SK-N-SH (cell line): ENCODE data around the gene ZIC1. TPM values are rescaled to one million over a fixed set of nuclear protein-coding genes. Genes with fewer than 3 reads are reported as not detected.

Source experiments
- CTCF ChIA-PET: fragments of 300-600, 350-600 bp; formaldehyde crosslinking; extraction: SDS; loops from one replicate; lab custom pipeline; 2021; lab: Yijun Ruan, JAX
- POLR2A ChIA-PET: fragments of 350-600 bp; sonication (Branson Sonifier 250); formaldehyde crosslinking; extraction: SDS; loops from one replicate; lab custom pipeline; 2020; ENCODE audit warnings: antibody characterized with exemption, inconsistent platforms; lab: Yijun Ruan, JAX
- DNase-seq: peaks from one replicate; pipeline ENCODE4 v3.0.0; 2012
- H2AFZ ChIP-seq: fragments of 200-600 bp; sonication (generic); 2 replicates; pipeline ENCODE4 v1.8.1; 2016; ENCODE audit warnings: antibody characterized with exemption, mild to moderate bottlenecking, low read depth
- H3F3A ChIP-seq: fragments of 200-600 bp; sonication (generic); replicated peaks from 2 replicates; pipeline ENCODE3; 2016; ENCODE audit warnings: antibody characterized with exemption, mild to moderate bottlenecking; ENCODE audit not compliant: insufficient read depth
- H3K27ac ChIP-seq, 2 experiments: fragments of 200-500 bp in 1 of 2; fragments of 200-600 bp in 1 of 2; sonication (Bioruptor generic) in 1 of 2; sonication (generic), shearing (Covaris generic) in 1 of 2; 2 replicates each; pipeline versions ENCODE4 v1.5.1 to v1.6.1; 2014 to 2016; ENCODE audit warnings: low read depth in 2 of 2, inconsistent platforms in 1 of 2, low read length in 1 of 2, mild to moderate bottlenecking in 1 of 2, mixed read lengths in 1 of 2
- H3K27me3 ChIP-seq: fragments of 200-600 bp; sonication (generic), shearing (Covaris generic); 2 replicates; pipeline ENCODE4 v1.6.1; 2016; ENCODE audit warnings: mixed run types; ENCODE audit not compliant: insufficient read depth
- H3K36me3 ChIP-seq, 2 experiments: fragments of 200-500 bp in 1 of 2; fragments of 200-600 bp in 1 of 2; sonication (Bioruptor generic) in 1 of 2; sonication (generic) in 1 of 2; replicated peaks in 1 of 2; 2 replicates each; pipeline versions ENCODE3 to v1.5.1; 2014 to 2016; ENCODE audit warnings: low read length in 1 of 2, mild to moderate bottlenecking in 1 of 2; ENCODE audit not compliant: insufficient read depth in 2 of 2, control insufficient read depth in 1 of 2
- H3K4me1 ChIP-seq, 2 experiments: fragments of 200-500 bp in 1 of 2; fragments of 200-600 bp in 1 of 2; sonication (Bioruptor generic) in 1 of 2; sonication (generic), shearing (Covaris generic) in 1 of 2; 2 replicates each; pipeline versions ENCODE4 v1.5.1 to v1.6.1; 2014 to 2016; ENCODE audit warnings: low read depth in 1 of 2, low read length in 1 of 2, mixed run types in 1 of 2; ENCODE audit not compliant: insufficient read depth in 2 of 2, control insufficient read depth in 1 of 2
- H3K4me2 ChIP-seq: fragments of 200-600 bp; sonication (generic), shearing (Covaris generic); 2 replicates; pipeline ENCODE4 v1.6.1; 2017; ENCODE audit warnings: mixed run types
- H3K4me3 ChIP-seq, 2 experiments: fragments of 200-500 bp in 1 of 2; fragments of 200-600 bp in 1 of 2; sonication (Bioruptor generic) in 1 of 2; sonication (generic), shearing (Covaris generic) in 1 of 2; 2 replicates each; pipeline versions ENCODE4 v1.5.1 to v1.8.1; 2014 to 2016; ENCODE audit warnings: low read depth in 2 of 2, inconsistent platforms in 1 of 2, low read length in 1 of 2, mild to moderate bottlenecking in 1 of 2, mixed read lengths in 1 of 2, moderate library complexity in 1 of 2
- H3K79me2 ChIP-seq: fragments of 200-600 bp; sonication (generic); 2 replicates; pipeline ENCODE4 v1.8.1; 2017; ENCODE audit warnings: mild to moderate bottlenecking; ENCODE audit not compliant: insufficient read depth
- H3K9ac ChIP-seq: fragments of 200-600 bp; sonication (generic); 2 replicates; pipeline ENCODE4 v1.6.1; 2017; ENCODE audit warnings: mixed run types
- H3K9me2 ChIP-seq: fragments of 200-600 bp; sonication (generic); 2 replicates; pipeline ENCODE4 v1.6.1; 2017; ENCODE audit warnings: mixed run types
- H3K9me3 ChIP-seq: fragments of 200-600 bp; sonication (generic); 2 replicates; pipeline ENCODE4 v1.6.1; 2017; ENCODE audit warnings: mixed run types, mild to moderate bottlenecking, moderate library complexity
- H4K20me1 ChIP-seq: fragments of 200-600 bp; sonication (generic); 2 replicates; pipeline ENCODE4 v1.6.1; 2017; ENCODE audit warnings: mild to moderate bottlenecking, mixed run types; ENCODE audit not compliant: insufficient read depth
- ELF1 ChIP-seq: IDR thresholded peaks from 2 replicates; pipeline ENCODE4 v1.4.0; 2012
- FOSL2 ChIP-seq: IDR thresholded peaks from 2 replicates; pipeline ENCODE4 v1.4.0; 2012; ENCODE audit warnings: low read depth, mild to moderate bottlenecking, moderate library complexity, borderline replicate concordance
- FOXJ3 ChIP-seq: sonication (generic); formaldehyde crosslinking; IDR thresholded peaks from 2 replicates; pipeline ENCODE4 v1.5.1; 2020; ENCODE audit warnings: mild to moderate bottlenecking, missing genetic modification reagents
- FOXM1 ChIP-seq: IDR thresholded peaks from 2 replicates; pipeline ENCODE4 v1.4.0; 2012; ENCODE audit warnings: low read depth, mild to moderate bottlenecking
- GATA2 ChIP-seq: sonication (generic); formaldehyde crosslinking; IDR thresholded peaks from 2 replicates; pipeline ENCODE4 v1.5.0; 2020; ENCODE audit warnings: mild to moderate bottlenecking, missing genetic modification reagents
- JUND ChIP-seq: IDR thresholded peaks from 2 replicates; pipeline ENCODE4 v1.4.0; 2012
- MEF2A ChIP-seq: IDR thresholded peaks from 2 replicates; pipeline ENCODE4 v1.4.0; 2012; ENCODE audit warnings: low read depth, borderline replicate concordance
- NFIC ChIP-seq: IDR thresholded peaks from 2 replicates; pipeline ENCODE4 v1.4.0; 2012; ENCODE audit warnings: borderline replicate concordance
- POLR2AphosphoS5 ChIP-seq: IDR thresholded peaks from 2 replicates; pipeline ENCODE4 v1.6.1; 2012; ENCODE audit warnings: low read depth, low read length
- RAD21 ChIP-seq: IDR thresholded peaks from 2 replicates; pipeline ENCODE4 v1.6.1; 2012; ENCODE audit warnings: mild to moderate bottlenecking, low read length
- RFX5 ChIP-seq: IDR thresholded peaks from 2 replicates; pipeline ENCODE4 v1.6.1; 2012; ENCODE audit warnings: mild to moderate bottlenecking, improper control_type of control experiment, low read length
- SIN3A ChIP-seq: IDR thresholded peaks from 2 replicates; pipeline ENCODE4 v1.6.1; 2012; ENCODE audit warnings: low read depth, mild to moderate bottlenecking, low read length, moderate library complexity, borderline replicate concordance
- SMC3 ChIP-seq: IDR thresholded peaks from 2 replicates; pipeline ENCODE4 v1.6.1; 2012; ENCODE audit warnings: low read depth, low read length, improper control_type of control experiment
- TAF1 ChIP-seq: IDR thresholded peaks from 2 replicates; pipeline ENCODE4 v1.6.1; 2012; ENCODE audit warnings: low read depth, mild to moderate bottlenecking, low read length, moderate library complexity, borderline replicate concordance
- TCF12 ChIP-seq: IDR thresholded peaks from 2 replicates; pipeline ENCODE4 v1.4.0; 2012
- TEAD4 ChIP-seq: IDR thresholded peaks from 2 replicates; pipeline ENCODE4 v1.4.0; 2012; ENCODE audit warnings: mild to moderate bottlenecking, borderline replicate concordance; ENCODE audit not compliant: insufficient read depth
- WGBS: methylation state at CpG from one replicate; pipeline ENCODE4 v1.1.6; 2017; ENCODE audit warnings: low lambda C conversion rate; 5-methylcytosine and 5-hydroxymethylcytosine counted together
- polyA plus RNA-seq, 3 experiments: library from polyadenylated mRNA; depleted of rRNA; stranded (reverse); fragments of >200 nt; gene quantifications; 2 replicates each; pipeline ENCODE4 v1.2.3, GENCODE V29; 2012
- TF ChIP-seq, protein P1 (sequence below): IDR thresholded peaks from 2 replicates; pipeline ENCODE4 v1.6.1; 2012; ENCODE audit warnings: mild to moderate bottlenecking, low read depth, low read length, moderate library complexity
- TF ChIP-seq, protein P2 (sequence below): fragments of 150-350 bp; IDR thresholded peaks from 2 replicates; pipeline ENCODE4 v1.6.1; 2016; ENCODE audit warnings: mild to moderate bottlenecking, low read depth, low read length
- TF ChIP-seq, protein P3 (sequence below): IDR thresholded peaks from 2 replicates; pipeline ENCODE4; 2012
- TF ChIP-seq, protein P4 (sequence below): IDR thresholded peaks from 2 replicates; pipeline ENCODE4 v1.4.0; 2012; ENCODE audit warnings: low read depth, borderline replicate concordance

The ZIC1 gene
- polyA plus RNA-seq, 1 of the 3 experiments (the other 2 are of a cell fraction): 16.7 TPM

DNA sequence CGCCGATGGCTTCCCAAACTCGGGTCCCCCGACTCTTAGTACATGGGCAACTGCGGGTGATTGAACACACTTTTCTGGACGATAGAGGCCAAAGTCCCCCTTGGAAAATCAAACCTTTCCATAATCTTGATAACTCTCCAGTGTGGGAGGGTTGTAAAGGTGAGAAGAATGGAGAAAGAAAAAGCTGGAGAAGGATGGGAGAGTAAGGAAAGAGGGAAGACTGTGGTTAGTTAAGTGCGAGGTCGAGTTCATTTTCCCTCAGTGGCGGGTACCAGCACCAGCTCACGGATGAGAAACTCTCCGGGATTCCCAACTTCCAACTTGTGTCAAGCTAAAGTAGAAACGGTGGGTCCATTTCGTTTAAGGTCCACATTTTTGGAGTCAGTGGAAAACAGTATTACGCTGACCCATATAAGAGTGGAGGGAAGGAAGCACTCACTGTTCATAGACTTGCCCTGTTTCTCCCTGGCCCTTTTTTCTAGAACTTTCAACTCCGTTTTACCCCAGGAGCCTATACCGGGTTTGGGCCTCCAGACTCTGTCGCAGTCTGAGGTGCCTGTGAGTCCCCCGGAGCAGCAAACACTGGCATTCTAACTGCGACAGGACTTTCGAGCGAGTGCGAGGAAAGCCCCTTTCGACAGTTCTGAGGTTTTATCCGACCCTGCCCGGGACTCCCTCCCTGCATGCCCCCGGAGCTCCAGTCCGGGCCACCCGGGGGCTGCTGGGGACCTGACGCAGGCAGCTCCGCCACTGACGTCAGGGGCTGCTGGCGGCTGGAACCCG, 14.8 kb downstream of the ZIC1 start:
- Histone ChIP-seq H3F3A (no peaks in the 10 kb centered on the region), H3K36me3 (no peaks in the 10 kb centered on the region), H3K4me1 (no peaks in the 10 kb centered on the region; a peak in 1 of 4 replicates), H2AFZ (no peak overlapping the region), H3K9ac (no peak overlapping the region), H3K4me2 (no peak overlapping the region), H3K27ac (no peak overlapping the region), H3K27me3 (peaks cover 58% of the 10 kb centered on the region), H3K9me3 (no peaks in the 10 kb centered on the region), H4K20me1 (no peaks in the 10 kb centered on the region), H3K79me2 (no peaks in the 10 kb centered on the region), H3K4me3 (no peak overlapping the region), H3K9me2 (no peaks in the 10 kb centered on the region)
- no peak for DNase-seq
- 40% methylated on average over 30 of the region's 33 CpGs for WGBS
- ChIA-PET CTCF (no interaction called here), POLR2A (no interaction called here)
- TF ChIP-seq, protein P1, sequence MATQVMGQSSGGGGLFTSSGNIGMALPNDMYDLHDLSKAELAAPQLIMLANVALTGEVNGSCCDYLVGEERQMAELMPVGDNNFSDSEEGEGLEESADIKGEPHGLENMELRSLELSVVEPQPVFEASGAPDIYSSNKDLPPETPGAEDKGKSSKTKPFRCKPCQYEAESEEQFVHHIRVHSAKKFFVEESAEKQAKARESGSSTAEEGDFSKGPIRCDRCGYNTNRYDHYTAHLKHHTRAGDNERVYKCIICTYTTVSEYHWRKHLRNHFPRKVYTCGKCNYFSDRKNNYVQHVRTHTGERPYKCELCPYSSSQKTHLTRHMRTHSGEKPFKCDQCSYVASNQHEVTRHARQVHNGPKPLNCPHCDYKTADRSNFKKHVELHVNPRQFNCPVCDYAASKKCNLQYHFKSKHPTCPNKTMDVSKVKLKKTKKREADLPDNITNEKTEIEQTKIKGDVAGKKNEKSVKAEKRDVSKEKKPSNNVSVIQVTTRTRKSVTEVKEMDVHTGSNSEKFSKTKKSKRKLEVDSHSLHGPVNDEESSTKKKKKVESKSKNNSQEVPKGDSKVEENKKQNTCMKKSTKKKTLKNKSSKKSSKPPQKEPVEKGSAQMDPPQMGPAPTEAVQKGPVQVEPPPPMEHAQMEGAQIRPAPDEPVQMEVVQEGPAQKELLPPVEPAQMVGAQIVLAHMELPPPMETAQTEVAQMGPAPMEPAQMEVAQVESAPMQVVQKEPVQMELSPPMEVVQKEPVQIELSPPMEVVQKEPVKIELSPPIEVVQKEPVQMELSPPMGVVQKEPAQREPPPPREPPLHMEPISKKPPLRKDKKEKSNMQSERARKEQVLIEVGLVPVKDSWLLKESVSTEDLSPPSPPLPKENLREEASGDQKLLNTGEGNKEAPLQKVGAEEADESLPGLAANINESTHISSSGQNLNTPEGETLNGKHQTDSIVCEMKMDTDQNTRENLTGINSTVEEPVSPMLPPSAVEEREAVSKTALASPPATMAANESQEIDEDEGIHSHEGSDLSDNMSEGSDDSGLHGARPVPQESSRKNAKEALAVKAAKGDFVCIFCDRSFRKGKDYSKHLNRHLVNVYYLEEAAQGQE: no peak
- no peak for TF ChIP-seq NFIC
- no peak for TF ChIP-seq RFX5
- no peak for TF ChIP-seq FOXJ3 (CRISPR knock-in tag)
- TF ChIP-seq TEAD4: no peak
- no peak for TF ChIP-seq JUND
- no peak for TF ChIP-seq TAF1

DNA sequence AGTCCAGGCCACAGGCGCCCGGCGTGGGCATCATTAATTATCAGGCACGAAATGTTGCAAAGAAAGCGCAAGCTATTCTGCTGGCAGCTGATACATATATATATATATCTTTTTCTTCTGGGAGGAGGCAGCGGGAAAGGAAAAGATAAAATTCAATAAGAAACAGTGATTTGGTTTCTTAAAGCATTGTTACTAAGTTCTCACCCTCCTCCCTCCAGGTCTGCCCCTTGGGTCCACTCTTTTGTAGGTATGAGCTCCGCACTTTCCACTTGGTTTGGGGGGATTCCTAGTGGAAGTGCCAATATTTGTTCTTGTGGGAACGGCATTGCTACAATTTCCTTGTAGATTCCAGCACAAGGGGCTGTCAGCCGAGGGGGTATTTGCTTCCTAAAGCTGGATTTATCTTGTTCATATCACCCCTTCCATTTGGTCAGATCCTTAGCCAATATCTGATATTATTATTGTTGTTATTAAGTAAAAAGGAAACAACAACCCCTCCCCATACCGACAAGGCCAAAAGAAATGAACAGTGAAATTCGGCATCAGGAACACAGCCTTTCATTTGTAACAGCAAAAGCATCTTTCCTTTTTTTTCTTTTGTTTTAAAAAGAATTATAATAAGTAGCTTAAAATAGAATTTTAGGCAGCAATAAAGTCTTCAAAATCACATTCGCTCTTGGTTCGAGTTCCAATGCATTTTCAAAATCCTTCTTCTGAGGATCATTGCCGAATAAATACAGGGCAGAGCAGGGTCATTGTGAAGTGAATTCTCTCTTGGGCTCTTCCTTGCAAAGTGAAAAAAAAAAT, 15.6 kb downstream of the ZIC1 start:
- POLR2A ChIA-PET: no interaction called here
- peaks cover 50% of the 10 kb centered on the region for H3K27me3 ChIP-seq
- CTCF ChIA-PET: no interaction called here
- H3K9me3 ChIP-seq: no peaks in the 10 kb centered on the region
- 36% methylated on average over 14 of the region's 14 CpGs for WGBS
- no peak for DNase-seq
- no peaks in the 10 kb centered on the region for H3F3A ChIP-seq
- no peaks in the 10 kb centered on the region for H3K79me2 ChIP-seq
- no peak overlapping the region for H3K9ac ChIP-seq
- no peaks in the 10 kb centered on the region for H3K4me1 ChIP-seq
- no peaks in the 10 kb centered on the region for H3K9me2 ChIP-seq
- no peak overlapping the region for H2AFZ ChIP-seq
- H4K20me1 ChIP-seq: no peaks in the 10 kb centered on the region
- no peak overlapping the region for H3K27ac ChIP-seq
- H3K4me2 ChIP-seq: no peak overlapping the region
- H3K36me3 ChIP-seq: no peaks in the 10 kb centered on the region
- H3K4me3 ChIP-seq: no peak overlapping the region
- TF ChIP-seq FOXM1 (no peak), SMC3 (no peak), GATA2 (CRISPR knock-in tag) (no peak), ELF1 (no peak), POLR2AphosphoS5 (no peak), JUND (no peak), RAD21 (no peak), SIN3A (no peak), TCF12 (no peak), FOSL2 (no peak), MEF2A (no peak), TEAD4 (no peak)
- TF ChIP-seq, protein P2, sequence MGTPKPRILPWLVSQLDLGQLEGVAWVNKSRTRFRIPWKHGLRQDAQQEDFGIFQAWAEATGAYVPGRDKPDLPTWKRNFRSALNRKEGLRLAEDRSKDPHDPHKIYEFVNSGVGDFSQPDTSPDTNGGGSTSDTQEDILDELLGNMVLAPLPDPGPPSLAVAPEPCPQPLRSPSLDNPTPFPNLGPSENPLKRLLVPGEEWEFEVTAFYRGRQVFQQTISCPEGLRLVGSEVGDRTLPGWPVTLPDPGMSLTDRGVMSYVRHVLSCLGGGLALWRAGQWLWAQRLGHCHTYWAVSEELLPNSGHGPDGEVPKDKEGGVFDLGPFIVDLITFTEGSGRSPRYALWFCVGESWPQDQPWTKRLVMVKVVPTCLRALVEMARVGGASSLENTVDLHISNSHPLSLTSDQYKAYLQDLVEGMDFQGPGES: no peak
- TF ChIP-seq, protein P3, sequence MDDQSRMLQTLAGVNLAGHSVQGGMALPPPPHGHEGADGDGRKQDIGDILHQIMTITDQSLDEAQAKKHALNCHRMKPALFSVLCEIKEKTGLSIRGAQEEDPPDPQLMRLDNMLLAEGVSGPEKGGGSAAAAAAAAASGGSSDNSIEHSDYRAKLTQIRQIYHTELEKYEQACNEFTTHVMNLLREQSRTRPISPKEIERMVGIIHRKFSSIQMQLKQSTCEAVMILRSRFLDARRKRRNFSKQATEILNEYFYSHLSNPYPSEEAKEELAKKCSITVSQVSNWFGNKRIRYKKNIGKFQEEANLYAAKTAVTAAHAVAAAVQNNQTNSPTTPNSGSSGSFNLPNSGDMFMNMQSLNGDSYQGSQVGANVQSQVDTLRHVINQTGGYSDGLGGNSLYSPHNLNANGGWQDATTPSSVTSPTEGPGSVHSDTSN: no peak
- TF ChIP-seq, protein P4, sequence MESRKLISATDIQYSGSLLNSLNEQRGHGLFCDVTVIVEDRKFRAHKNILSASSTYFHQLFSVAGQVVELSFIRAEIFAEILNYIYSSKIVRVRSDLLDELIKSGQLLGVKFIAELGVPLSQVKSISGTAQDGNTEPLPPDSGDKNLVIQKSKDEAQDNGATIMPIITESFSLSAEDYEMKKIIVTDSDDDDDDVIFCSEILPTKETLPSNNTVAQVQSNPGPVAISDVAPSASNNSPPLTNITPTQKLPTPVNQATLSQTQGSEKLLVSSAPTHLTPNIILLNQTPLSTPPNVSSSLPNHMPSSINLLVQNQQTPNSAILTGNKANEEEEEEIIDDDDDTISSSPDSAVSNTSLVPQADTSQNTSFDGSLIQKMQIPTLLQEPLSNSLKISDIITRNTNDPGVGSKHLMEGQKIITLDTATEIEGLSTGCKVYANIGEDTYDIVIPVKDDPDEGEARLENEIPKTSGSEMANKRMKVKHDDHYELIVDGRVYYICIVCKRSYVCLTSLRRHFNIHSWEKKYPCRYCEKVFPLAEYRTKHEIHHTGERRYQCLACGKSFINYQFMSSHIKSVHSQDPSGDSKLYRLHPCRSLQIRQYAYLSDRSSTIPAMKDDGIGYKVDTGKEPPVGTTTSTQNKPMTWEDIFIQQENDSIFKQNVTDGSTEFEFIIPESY: no peak
